Measurements from ENCODE around the gene HNRNPM. TPM values are rescaled to one million over a fixed set of nuclear protein-coding genes. Genes with fewer than 3 reads are reported as not detected.

HNRNPM gene
- polyA plus RNA-seq, 3 donors, result 83.6 to 182 (median 105) TPM

GRCh38 chr19:8517551-8518442 lies 73.0 kb downstream of the HNRNPM start:
- H3K27ac ChIP-seq (ENCODE audit: low read depth, low read length), result no peak overlapping the region
- WGBS, 3 donors, result 33 to 52% (median 39%) methylated on average over 10 of the region's 10 CpGs

- H3K27ac ChIP-seq (ENCODE audit: low read depth, low read length), result no peak overlapping the region
- WGBS, 3 donors, result 79 to 86% (median 81%) methylated on average over 11 of the region's 11 CpGs
These were observed 73.8 kb downstream of the HNRNPM start for GRCh38 chr19:8518536-8518935.

GRCh38 chr19:8519388-8519787 lies 74.6 kb downstream of the HNRNPM start:
- H3K27ac ChIP-seq (ENCODE audit: low read depth, low read length), result no peak overlapping the region
- WGBS, 3 donors, result 93 to 97% (median 95%) methylated on average over 6 of the region's 6 CpGs

GRCh38 chr19:8525401-8525684 lies 80.6 kb downstream of the HNRNPM start:
- no peak overlapping the region for H3K27ac ChIP-seq (ENCODE audit: low read depth, low read length)
- WGBS, 3 donors, result 11 to 34% (median 28%) methylated on average over 14 to 15 of the region's 15 CpGs

GRCh38 chr19:8526345-8527091 lies 81.7 kb downstream of the HNRNPM start:
- WGBS, 3 donors, result 14 to 46% (median 30%) methylated on average over 53 to 57 of the region's 57 CpGs

GRCh38 chr19:8528500-8528899 lies 83.7 kb downstream of the HNRNPM start:
- H3K27ac ChIP-seq (ENCODE audit: low read depth, low read length), result no peak overlapping the region
- 63 to 71% (median 69%) methylated on average over 4 of the region's 4 CpGs for WGBS, 3 donors

More at GRCh38 chr19:8526345-8527091, 81.7 kb downstream of the HNRNPM start:
- H3K27ac ChIP-seq (ENCODE audit: low read depth, low read length), result no peak overlapping the region

- WGBS, 3 donors, result 87 to 96% (median 91%) methylated on average over 4 of the region's 4 CpGs
- no peak overlapping the region for H3K27ac ChIP-seq (ENCODE audit: low read depth, low read length)
These were observed 84.7 kb downstream of the HNRNPM start for GRCh38 chr19:8529369-8530006.

- WGBS, 3 donors, result 91 to 95% (median 94%) methylated on average over 35 of the region's 35 CpGs
- no peak overlapping the region for H3K27ac ChIP-seq (ENCODE audit: low read depth, low read length)
These were observed 85.4 kb downstream of the HNRNPM start for GRCh38 chr19:8530061-8530679.

GRCh38 chr19:8531470-8531869 lies 86.7 kb downstream of the HNRNPM start:
- no peak overlapping the region for H3K27ac ChIP-seq (ENCODE audit: low read depth, low read length)
- 84 to 87% (median 86%) methylated on average over 7 of the region's 7 CpGs for WGBS, 3 donors

- no peak overlapping the region for H3K27ac ChIP-seq (ENCODE audit: low read depth, low read length)
- 71 to 82% (median 80%) methylated on average over 2 of the region's 2 CpGs for WGBS, 3 donors
These were observed 87.5 kb downstream of the HNRNPM start for GRCh38 chr19:8532225-8532624.

GRCh38 chr19:8536282-8536681 lies 91.5 kb downstream of the HNRNPM start:
- 71 to 84% (median 79%) methylated on average over 22 of the region's 22 CpGs for WGBS, 3 donors
- no peak overlapping the region for H3K27ac ChIP-seq (ENCODE audit: low read depth, low read length)

GRCh38 chr19:8537099-8537498 lies 92.3 kb downstream of the HNRNPM start:
- no peak overlapping the region for H3K27ac ChIP-seq (ENCODE audit: low read depth, low read length)
- WGBS, 3 donors, result 90 to 96% (median 94%) methylated on average over 3 of the region's 3 CpGs

Other genes with a start within 250 kb of the HNRNPM start
- gene CERS4, start 235.6 kb upstream of the HNRNPM start, polyA plus RNA-seq, result 10 to 100 TPM; 16.2 to 66.3 (median 23.4) TPM
- 10 to 100 TPM; 29.4 to 91.2 (median 40.7) TPM for gene CD320, start 136.6 kb upstream of the HNRNPM start, polyA plus RNA-seq
- gene NDUFA7, start 123.6 kb upstream of the HNRNPM start, polyA plus RNA-seq, result 100 to 1,000 TPM in 1 of 3 donors, 10 to 100 TPM in 2; 60.4 to 144 (median 76.1) TPM
- gene RPS28, start 123.5 kb upstream of the HNRNPM start, polyA plus RNA-seq, result 100 to 1,000 TPM; 541 to 965 (median 935) TPM
- gene KANK3, start 101.7 kb upstream of the HNRNPM start, polyA plus RNA-seq, result 10 to 100 TPM in 2 of 3 donors, 1 to 10 TPM in 1; 5.1 to 31.9 (median 30.5) TPM
- 100 to 1,000 TPM in 1 of 3 donors, 10 to 100 TPM in 2; 43.9 to 297 (median 47.8) TPM for gene ANGPTL4, start 80.8 kb upstream of the HNRNPM start, polyA plus RNA-seq
- gene RAB11B, start 54.6 kb upstream of the HNRNPM start, polyA plus RNA-seq, result 100 to 1,000 TPM in 1 of 3 donors, 10 to 100 TPM in 2; 80.4 to 105 (median 86.1) TPM
- 10 to 100 TPM; 13.4 to 97.9 (median 58.4) TPM for gene MARCHF2, start 31.7 kb upstream of the HNRNPM start, polyA plus RNA-seq
- gene PRAM1, start 57.7 kb downstream of the HNRNPM start, polyA plus RNA-seq, result 1 to 10 TPM in 2 of 3 donors, under 1 TPM in 1; 0.32 to 3.4 (median 1.0) TPM
- gene ZNF414, start 69.2 kb downstream of the HNRNPM start, polyA plus RNA-seq, result 10 to 100 TPM in 2 of 3 donors, 1 to 10 TPM in 1; 9.2 to 27.3 (median 13.9) TPM
- gene MYO1F, start 132.5 kb downstream of the HNRNPM start, polyA plus RNA-seq, result 10 to 100 TPM in 2 of 3 donors, 1 to 10 TPM in 1; 2.0 to 21.3 (median 18.9) TPM
- 10 to 100 TPM; 11.0 to 29.6 (median 21.5) TPM for gene ADAMTS10, start 165.7 kb downstream of the HNRNPM start, polyA plus RNA-seq
- not detected for gene NFILZ, start 185.7 kb downstream of the HNRNPM start, polyA plus RNA-seq